LHCN-M2 (cell line): ENCODE results near the gene HLA-DRB1. TPM values are rescaled to one million over a fixed set of nuclear protein-coding genes. Genes with fewer than 3 reads are reported as not detected.
A peak's percentile ranks its signal among the peaks of the same experiment; 100 is the strongest.
"Not testable (repeated sequence)": the region's sequence is repeated elsewhere in the genome, so short reads cannot be mapped to it uniquely, and the experiment has no call there.

Experiments used
- DNase-seq: peaks from one replicate; pipeline ENCODE4 v3.0.0-alpha.2; 2012; ENCODE audit warnings: low read depth
- polyA plus RNA-seq: library from polyadenylated mRNA; unstranded; fragments of >200 nt; gene quantifications from one replicate; pipeline ENCODE4 v1.2.1, GENCODE V29; 2012; ENCODE audit warnings: missing spikeins
- total RNA-seq: library from RNA; depleted of rRNA; stranded (reverse); fragments of >200 nt; gene quantifications from 2 replicates; pipeline ENCODE4 v1.2.3, GENCODE V29; 2014; rRNA removed

HLA-DRB1 gene
- total RNA-seq, result 0.45 and 0.57 TPM in 2 replicates
- polyA plus RNA-seq, result not detected

DNA sequence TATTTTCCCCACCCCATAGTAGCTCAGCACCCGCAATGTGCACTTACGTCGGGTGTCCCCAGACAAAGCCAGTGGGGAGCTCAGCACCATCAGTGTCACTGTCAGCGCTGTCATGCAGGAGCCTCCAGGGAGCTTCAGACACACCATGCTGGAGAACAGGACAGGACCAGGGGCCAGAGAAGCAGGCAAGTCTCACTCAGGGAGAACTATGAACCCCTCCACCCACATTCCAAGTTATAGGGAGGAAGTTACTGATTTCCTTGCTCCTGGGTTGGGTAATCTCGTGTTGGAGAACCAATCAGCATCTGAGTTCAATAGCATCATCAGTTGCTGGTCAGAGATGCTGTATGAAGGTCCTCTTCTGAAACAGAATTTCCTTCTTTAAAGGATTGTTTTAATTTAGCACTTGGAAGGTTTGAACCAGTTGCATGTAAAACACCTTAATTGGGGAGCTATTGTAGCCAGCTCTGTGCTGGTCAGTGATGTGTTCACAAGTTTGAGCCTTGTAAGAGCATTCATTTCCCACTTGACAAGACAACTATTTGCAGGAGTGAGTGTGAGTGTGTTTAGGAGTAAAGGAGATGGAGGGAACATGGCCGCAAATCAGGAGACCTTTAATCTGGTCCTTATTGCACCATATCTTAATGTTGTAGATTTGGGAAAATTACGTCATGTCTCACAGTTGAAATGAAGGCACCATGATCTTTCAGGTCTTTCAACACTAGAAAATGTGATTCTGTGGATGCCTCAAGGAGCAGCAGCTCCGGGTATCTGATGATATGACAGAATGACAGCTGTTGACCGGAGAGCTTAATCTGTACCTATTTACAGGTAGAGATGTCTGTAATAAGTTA, at the start of gene HLA-DRB1:
HLA-DRB1 (minus strand) TSS at position 253 of the 854 bp plus-strand sequence; CDS start at position 147, 106 bp downstream.
- DNase-seq, result no peak

DNA sequence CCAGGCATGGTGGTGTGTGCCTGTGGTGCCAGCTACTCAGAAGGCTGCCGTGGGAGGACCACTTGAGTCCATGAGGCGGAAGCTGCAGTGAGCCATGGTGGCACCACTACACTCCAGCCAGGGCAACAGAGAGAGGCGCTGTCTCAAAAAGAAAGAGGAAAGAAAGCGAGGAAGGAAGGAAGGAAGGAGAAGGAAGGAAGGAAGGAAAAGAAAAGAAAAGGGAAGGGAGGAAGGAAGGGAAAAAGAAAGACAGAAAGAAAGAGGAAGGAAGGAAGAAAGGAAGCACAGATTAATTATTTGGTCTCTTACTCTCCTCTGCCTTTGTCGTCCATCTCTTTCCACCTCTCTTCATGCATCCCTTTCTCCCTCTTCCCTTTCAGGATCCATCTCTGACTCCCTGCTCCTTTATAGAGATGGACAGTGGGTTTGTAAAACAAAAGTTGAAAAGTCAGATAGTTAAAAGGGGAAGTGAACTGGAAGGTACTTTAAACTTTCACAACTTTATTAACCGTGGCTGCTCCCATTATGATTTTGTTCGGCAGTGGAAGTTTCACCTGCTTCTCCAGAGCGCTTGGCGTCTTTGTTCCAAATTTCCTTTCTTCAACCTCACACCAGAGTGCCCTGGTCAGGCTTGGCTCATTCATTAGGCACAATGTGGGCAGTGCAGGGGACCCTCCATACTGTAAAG, 49.0 kb upstream of the HLA-DRB1 start:
- no peak for DNase-seq

GRCh38 chr6:32637883-32638282, 48.2 kb upstream of the HLA-DRB1 start:
- DNase-seq, result no peak

DNA sequence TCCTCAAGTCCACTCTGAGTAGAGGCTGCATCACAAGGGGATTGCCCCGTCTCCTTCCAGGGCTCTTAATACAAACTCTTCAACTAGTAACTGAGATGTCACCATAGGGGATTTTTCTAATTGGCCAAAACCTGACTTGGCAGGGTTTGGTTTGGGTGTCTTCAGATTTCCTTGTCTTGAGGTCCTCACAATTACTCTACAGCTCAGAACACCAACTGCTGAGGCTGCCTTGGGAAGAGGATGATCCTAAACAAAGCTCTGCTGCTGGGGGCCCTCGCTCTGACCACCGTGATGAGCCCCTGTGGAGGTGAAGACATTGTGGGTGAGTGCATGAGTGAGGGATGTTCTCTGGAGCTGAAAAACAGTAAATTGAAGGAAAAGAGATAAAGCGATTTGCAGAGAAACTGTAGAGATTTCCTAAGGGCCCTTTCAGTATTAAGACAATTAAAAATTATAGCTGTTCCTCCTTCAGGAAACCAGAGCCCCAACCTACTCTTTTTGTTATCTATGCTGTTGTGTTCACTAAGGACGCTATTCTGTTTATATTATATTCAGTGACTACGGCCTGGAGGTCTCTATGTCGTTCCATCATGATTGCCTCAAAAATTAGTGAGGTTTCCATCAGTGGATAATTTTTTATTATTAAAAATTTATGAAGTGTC, 47.7 kb upstream of the HLA-DRB1 start, which contains the start of gene HLA-DQA1:
HLA-DQA1 (plus strand) TSS at position 188 of the 662 bp plus-strand sequence; CDS start at position 241, 53 bp downstream.
- DNase-seq, result no peak

DNA sequence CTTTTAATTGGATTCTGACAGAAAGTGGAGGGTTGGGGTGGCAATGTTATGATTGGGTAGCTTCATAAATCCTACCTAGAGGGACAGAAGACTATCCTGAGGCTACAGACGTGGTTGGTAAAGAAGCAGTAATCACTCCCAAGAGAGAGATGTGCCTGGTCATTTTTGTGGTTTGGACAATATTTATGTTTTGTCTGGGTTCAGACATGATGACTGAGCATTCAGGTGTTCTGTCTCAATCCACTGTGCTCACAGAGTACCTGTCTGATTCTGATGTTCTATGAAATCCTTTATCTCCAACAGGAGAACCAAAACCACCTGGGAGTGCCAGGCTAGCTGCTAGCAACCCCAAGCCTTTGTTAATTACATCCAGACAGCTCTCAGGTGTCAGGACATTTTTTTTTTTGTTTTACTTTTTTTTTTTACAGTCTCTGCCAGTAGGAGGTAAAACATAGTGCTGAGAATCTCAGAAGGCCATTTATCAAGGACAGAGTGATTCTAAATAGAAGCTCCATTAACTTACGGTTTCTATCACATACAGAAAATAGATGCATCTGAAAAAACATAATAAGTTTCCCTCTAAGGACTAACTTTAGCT, 46.0 kb upstream of the HLA-DRB1 start:
- no peak for DNase-seq

GRCh38 chr6:32629793-32630192, 40.1 kb upstream of the HLA-DRB1 start:
- DNase-seq, result not testable (repeated sequence)

DNA sequence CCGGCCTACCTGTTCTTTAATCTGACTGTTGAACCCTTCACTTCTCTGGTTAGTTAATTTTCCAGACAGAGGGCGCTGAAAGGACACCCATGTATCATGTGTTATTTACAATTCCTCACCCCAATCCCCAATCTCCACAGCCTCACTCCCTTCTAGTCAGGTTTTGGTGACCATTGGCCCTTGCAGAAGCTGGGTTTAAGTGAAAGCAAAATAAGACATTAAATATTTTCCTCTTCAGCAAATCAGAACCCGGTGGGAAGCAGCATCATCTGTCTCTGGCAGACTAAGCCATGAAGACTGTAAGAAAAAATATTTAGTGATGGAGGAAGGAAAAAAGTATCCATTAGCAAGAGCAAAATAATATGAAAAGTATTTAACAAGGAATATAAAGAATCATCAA, 38.2 kb upstream of the HLA-DRB1 start:
- DNase-seq, result peak; percentile 18

- no peak for DNase-seq
These were observed 37.6 kb upstream of the HLA-DRB1 start for GRCh38 chr6:32627249-32627648.

GRCh38 chr6:32625137-32625536, 35.5 kb upstream of the HLA-DRB1 start:
- DNase-seq, result no peak

DNA sequence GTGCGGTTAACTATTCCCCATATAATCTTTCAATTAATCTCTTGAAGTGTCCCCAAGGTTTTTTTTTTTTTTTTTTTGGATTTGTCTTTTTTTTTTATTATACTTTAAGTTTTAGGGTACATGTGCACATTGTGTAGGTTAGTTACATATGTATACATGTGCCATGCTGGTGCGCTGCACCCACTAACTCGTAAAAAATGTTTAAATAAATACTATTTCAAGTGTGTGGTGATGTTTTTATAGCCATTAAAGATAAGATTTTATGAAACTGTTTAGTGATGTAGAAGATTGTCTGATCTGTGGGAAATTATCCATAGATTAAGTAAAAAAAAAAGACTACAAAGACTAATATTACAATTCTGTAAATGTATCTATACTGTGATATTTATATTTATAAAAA, 34.9 kb upstream of the HLA-DRB1 start:
- DNase-seq, result no peak

DNA sequence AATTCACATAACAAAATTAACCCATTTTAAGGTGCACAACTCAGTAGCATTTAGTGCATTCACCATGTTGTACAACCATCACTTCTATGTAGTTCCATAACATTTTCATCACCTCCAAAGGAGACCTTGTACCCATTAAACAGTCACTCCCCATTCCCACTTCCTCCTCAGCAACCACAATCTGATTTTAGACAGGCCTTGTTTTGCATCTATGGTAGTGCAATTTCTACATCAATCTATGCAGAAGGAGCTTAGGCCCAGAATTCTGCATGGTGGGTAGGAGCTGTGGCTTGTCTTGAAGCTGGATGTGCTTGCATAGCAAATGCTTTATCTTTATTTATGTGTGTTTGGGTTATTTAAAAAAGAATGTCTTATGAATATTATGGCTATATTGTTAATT, 34.0 kb upstream of the HLA-DRB1 start:
- DNase-seq, result no peak

DNA sequence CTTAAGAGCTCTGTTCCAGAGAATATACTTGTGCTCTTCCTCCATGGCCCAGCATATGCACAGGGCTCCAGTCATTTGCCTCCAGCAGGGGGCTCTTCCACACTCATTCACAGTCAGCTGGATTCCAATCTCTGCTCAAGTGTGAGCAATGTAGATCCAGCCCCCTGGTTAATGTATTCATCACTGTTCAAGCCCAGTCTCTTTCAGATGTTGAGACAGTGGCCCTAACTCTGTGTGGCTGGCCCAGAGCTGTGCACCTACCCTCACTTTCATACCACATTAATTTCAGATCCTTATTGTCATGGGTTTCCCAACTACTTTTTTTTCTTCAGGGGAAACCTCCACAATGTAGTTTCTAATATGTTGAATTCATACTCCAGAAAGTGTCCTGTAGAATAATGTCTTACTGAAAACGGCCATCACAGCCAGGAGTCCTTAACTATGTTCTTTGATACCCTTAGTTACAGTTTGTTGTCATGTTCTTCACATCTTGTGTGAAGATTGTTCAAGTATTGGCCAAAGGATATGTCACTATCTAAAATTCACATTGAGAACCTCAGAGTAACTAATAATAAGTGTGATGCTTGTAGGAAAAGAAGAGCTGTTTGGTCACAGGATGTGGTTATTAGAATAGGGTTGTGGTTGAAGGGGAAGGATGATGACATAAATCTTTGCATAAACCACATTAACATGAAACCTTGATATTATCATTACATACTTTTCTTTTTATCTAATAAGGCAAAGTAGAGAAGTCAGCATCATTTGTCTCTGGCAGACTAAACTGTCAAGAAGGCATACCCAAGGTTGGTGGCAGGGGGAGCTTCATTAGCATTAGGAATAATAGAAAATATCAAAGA, 33.1 kb upstream of the HLA-DRB1 start:
- DNase-seq, result peak; percentile 43

DNA sequence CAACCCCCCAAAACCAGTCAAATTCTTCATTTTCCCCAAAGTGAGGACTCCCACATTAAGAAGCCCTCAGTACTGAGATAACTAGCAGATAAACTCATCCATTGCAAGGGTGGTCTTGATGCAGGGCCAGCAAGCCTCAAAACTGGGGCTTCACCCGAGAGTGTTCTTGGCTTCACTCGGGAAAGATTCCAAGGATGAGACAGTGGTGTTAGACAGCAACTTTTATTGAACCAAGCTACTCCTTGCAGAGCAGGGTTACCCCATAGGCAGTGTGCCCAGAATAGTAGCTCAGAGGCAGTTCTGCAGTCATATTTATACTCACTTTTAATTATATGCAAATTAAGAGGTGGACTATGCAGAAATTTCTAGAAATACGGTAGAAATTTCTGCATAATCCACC, 31.7 kb upstream of the HLA-DRB1 start:
- DNase-seq, result no peak

DNA sequence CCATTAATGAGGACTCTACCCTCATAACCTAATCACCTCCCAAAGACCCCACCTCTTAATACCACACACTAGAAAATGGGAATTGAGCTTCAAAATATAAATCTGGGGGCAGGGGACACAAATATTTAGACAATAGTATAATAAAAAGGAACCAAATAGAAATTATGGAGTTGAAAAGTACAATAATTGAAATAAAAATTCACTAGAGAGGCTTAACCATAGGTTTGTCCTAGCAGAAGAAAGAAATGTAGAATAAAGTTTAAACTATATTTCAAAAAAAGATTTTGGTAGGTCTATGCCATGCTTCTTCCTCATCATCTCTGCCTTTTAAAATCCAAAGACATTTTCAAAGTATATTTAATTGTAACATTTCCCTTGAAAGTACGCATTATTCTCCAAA, 28.1 kb upstream of the HLA-DRB1 start:
- no peak for DNase-seq

DNA sequence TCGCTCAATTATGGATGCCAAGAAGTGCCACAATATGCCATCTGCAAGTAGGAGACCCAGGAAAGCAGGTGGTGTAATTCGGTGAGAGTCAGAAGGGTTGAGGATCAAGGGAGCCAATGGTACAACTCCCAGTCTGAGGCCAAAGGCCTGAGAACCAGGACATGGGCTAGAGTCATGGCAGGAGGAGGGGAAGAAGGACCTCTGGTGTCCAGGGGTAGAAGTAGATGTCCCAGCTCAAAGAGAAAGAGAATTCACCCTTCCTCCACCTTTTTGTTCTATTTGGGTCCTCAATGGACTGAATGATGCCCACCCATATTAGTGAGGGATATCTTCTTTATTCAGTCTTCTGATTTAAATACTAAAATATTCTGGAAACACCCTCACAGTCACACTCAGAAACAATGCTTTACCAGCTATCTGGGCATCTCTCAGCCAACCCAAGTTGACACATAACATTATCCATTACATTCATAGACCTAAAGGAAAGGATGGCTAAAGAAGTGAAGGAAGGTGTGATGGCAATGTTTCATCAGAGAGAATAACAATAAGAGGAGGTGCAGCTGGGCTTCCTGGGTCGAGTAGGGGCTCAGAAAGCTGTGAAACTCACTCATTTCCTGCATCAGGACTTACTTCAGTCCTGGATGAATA, 26.4 kb upstream of the HLA-DRB1 start:
- DNase-seq, result no peak

GRCh38 chr6:32614366-32615081, 24.9 kb upstream of the HLA-DRB1 start:
- no peak for DNase-seq

DNA sequence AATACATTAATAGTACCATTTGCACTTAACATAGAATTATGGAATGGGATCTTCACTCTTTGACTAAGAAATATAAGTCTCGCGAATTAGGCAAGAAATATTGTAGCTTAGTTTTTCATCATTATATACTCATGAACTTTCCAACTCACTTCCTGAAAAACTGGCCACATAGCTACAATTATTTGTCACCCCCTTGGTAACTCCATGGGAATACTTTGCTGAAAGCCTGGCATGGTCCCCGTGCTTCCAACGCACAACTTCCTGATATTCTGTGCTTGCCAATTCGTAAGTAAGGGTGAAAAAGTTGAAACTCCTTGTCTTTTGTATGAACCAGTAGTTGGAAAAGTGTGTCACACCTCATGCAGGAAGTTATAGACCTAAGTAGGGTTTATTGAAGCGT, 23.8 kb upstream of the HLA-DRB1 start:
- no peak for DNase-seq

DNA sequence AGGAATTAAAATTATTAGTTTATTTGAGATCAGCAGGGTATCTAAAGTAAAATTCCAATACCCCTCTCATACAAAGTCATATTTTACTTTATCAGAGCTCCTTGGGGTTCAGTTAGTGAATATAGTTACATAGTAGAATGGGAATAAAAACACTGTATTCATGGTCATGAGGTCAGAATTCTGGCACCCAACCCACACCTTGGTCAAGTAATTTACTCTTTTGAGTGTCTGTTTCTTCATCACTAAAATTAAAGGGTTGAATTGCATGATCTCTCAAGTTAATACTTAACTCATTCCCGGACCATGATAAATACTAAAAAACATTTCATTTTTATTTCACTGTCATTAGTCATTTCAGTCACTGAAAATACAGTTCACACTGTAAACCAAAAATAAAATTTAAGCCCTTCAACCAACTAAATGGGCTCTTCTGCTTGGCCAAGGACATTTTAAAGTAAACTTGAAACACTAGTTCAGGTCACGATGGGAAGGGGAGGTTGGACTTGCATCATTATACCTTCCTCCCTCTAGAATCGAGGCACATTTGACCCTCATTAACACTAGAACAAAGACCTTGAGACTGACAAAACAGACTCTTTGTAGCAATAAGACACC, 21.1 kb upstream of the HLA-DRB1 start:
- DNase-seq, result no peak
